GM18511 (cell line): ENCODE data around the gene TSPAN10.

Experiments used
- ATAC-seq: cut with Tn5 transposase; IDR thresholded peaks from one replicate; pipeline ENCODE4 v1.9.1; 2021; ENCODE audit warnings: mild to moderate bottlenecking, moderate library complexity; ENCODE audit not compliant: unreplicated experiment

The TSPAN10 gene

DNA sequence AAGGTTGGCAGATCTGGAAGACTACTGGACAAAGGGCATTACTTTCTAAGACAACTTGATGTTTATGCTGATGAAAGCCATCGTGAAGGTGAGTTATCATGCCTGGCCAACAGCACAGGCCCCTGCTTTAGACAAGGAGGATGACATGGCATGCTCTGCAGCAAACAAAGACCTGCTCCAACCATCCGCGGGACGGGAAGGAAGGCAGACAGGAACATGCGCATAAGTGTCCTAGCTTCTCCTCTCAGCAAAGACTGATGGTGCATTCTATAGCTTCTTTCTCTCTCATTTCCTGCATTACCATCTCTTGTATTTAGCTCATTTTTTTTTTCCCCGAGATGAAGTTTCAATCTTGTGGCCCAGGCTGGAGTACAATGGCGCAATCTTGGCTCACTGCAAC is 5.5 kb upstream of the TSPAN10 start:
- ATAC-seq: no peak

- ATAC-seq: no peak
Measured at GRCh38 chr17:81635431-81635830, 1.6 kb upstream of the TSPAN10 start.

DNA sequence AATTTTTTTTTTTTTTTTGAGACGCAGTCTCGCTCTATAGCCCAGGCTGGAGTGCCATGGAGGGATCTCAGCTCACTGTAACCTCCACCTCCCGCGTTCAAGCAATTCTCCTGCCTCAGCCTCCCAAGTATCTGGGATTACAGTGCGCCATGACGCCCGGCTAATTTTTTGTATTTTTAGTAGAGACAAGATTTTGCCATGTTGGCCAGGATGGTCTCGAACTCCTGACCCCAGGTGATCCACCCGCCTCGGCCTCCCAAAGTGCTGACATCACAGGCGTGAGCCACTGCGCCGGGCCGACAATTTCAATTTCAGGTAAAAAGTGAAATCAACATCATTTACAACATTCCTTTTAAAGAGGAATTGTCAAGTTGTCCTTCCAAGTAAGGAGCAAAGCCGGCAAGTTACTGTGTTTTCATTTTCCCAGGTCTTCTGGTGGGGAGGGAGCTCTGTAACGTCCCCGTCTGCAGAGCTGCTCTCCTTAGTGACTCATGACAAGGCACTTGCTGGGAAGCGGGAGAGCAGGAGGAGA is 957 bp upstream of the TSPAN10 start:
- ATAC-seq: no peak

DNA sequence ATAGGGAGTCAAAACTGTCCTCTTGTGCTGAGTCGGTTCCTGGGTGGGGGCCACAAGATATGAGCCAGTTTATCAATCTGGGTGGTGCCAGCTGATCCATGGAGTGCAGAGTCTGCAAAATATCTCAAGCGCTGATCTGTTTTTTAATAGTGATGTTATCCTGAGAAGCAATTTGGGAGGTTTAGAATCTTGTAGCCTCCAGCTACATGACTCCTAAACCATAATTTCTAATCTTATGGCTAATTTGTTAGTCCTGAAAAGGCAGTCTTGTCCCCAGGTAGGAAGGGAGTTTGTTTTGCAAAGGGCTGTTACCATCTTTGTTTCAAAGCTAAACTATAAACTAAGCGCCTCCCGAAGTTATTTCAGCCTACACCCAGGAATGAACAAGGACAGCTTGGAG is 1.7 kb downstream of the TSPAN10 start:
- no peak for ATAC-seq

DNA sequence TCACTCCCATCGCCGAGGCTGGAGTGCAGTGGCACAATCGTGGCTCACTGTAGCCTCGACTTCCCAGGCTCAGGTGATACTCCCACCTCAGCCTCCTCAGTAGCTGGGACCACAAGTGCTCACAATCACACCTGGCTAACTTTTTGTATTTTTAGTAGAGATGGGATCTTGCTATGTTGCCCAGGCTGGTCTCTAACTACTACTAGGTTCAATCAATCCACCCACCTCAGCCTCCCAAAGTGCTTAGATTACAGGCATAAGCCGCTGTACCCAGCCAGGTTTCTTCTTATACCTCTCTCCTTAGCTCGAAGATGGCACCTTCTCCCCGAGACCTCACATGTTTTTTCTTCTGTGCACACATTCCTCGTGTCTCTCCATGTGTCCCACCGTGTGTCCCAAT is 3.0 kb downstream of the TSPAN10 start:
- ATAC-seq: no peak

- ATAC-seq: no peak
Measured at GRCh38 chr17:81641825-81642489, 5.0 kb downstream of the TSPAN10 start.

GRCh38 chr17:81644496-81644895 is 7.5 kb downstream of the TSPAN10 start:
- no peak for ATAC-seq

DNA sequence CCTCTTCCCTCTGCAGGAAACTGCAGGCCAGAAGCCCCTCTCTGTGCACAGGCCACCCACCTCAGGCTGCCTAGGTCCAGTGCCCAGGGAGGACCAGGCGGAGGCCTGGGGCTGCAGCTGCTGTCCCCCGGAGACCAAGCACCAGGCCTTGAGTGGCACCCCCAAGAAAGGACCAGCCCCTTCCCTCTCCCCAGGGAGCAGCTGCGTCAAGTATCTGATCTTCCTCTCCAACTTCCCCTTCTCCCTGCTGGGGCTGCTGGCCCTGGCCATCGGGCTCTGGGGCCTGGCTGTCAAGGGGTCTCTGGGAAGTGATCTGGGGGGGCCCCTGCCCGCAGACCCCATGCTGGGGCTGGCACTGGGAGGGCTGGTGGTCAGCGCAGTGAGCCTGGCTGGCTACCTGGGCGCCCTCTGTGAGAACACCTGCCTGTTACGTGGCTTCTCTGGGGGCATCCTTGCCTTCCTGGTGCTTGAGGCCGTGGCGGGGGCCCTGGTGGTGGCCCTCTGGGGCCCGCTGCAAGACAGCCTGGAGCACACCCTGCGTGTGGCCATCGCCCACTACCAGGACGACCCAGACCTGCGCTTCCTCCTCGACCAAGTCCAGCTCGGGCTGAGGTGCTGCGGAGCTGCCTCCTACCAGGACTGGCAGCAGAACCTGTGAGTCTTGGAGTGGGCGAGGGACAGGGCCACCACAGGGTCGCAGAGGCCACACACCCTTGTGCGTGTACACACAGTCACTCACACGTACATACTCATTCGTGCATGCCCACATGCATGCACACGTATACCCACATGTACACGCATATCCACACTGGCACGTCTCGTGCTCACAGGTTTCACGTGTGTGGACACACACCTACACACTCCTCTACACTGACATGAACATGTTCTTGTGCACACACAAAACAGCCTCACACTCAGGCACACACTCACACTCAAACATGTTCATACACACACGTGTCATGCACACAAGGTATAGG is 8.3 kb downstream of the TSPAN10 start:
- no peak for ATAC-seq

GRCh38 chr17:81646869-81647600 is 10.0 kb downstream of the TSPAN10 start:
- no peak for ATAC-seq

GRCh38 chr17:81647640-81648012 is 10.6 kb downstream of the TSPAN10 start:
- ATAC-seq: no peak

GRCh38 chr17:81648013-81648706 is 11.2 kb downstream of the TSPAN10 start:
- ATAC-seq: no peak

- no peak for ATAC-seq
Measured at GRCh38 chr17:81648707-81649085, 11.7 kb downstream of the TSPAN10 start.

DNA sequence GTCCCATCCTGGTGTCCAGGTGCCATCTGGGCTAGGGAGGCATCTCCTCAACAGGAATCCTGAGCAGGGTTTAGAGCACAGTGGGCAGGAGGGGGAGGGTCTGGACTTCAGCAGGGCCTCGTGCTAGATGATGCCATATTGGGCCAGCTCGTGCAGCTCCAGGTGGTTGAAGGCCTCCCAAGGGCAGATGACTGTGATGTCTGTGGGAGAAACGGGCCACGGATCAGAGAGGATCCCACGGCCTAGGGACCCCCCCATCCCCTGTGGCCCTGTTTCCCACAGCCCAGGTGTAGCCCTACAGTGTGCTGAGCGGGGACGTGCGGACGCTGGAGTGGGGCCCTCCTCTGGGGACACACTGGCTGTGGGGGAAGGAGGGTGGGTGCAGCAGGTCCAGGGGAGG is 14.0 kb downstream of the TSPAN10 start:
- ATAC-seq: no peak

DNA sequence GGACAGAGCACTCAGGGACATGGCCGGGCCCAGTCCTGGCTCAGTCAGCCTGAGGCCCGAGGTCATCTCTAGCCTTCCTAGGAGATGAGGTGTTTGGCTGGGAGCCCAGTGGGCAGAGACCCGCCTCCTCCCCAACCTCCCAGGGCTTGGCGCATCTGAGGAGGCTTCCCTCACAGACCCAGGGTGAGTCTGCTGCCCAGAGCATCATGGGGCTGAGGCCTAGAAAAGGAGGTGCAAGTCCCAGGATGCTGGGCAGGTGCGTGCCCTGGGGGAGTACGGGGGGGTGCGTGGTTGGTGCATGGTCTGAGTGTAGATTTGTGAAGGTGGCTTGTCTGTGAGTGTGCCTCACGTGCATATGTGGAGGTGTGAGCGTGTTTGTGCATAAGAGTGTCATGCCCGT is 14.7 kb downstream of the TSPAN10 start:
- no peak for ATAC-seq

DNA sequence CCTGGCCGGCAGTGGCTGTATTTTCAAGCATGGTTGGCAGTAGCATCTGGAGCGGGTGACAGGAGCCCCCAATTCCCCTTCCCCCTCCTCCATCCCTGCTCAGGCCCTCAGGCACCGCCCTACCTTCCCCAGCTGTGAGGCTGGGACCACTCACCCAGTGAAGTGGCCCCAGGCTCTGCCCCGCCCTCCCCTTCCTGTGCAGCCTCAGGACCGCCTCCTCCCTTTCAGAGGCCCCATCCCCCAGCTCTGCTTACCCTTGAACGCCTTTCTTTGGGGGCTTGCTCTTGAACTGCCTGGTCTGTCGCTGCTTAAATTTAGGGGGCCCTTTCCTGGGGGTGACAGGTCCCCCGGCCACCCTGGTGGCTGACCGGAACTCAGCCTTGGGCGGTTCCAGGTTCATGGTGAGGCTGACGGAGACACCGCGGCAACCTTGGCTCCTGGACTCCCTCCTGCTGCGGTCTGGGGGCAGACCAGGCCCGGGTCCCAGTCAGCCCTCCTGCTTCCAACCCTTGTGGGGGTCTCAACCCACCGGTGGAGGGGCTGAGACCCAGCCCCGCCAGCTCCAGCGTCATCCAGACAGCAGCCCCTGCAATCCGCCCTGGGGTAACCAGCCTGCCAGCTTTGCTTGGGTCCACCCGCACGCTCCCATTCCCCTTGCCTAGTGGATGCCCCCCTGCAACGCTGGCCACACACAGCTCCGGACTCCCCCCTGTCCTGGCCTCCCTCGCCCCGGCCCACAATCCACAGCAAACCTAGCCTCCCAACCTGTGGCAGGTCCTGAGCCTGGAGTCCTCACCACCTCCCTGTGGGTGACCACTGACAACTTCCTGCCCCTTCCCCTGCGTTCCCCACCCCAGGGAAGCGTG is 16.1 kb downstream of the TSPAN10 start:
- ATAC-seq: no peak

DNA sequence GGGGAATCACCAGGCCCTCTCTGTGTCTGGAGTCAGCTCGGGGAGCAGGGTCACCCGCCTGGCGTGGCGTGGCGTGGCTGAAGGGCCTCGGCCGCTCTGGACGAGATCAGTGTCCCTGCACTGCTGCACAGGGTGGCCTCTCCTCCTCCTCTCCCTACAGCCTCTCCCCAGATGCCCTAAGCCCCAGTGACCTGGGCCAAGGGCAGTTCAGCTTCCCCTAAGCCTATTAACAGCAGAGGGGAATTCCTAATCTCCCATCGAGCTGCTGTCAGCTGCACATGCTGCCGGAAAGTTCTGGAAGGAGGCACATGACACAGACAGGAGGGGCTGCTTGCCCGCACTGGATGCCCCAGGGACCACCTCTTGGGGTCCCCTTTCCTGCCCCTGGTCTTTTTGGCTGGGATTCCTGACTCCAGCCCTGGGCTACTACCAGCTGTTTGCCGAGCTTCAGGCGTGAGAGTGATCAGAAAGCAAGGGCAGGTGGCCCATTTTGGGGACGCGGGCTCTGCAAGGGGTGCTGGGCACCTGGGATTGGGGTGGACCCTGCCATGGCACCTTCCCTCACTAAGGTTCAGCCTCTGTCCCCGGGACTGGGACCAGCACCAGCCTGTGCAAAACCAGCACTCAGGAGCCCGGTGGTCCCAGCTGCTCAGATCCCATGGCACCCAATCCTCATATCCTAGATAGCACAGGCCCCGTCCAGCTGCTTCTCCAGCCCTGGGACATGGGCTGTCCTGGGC is 18.6 kb downstream of the TSPAN10 start:
- no peak for ATAC-seq

DNA sequence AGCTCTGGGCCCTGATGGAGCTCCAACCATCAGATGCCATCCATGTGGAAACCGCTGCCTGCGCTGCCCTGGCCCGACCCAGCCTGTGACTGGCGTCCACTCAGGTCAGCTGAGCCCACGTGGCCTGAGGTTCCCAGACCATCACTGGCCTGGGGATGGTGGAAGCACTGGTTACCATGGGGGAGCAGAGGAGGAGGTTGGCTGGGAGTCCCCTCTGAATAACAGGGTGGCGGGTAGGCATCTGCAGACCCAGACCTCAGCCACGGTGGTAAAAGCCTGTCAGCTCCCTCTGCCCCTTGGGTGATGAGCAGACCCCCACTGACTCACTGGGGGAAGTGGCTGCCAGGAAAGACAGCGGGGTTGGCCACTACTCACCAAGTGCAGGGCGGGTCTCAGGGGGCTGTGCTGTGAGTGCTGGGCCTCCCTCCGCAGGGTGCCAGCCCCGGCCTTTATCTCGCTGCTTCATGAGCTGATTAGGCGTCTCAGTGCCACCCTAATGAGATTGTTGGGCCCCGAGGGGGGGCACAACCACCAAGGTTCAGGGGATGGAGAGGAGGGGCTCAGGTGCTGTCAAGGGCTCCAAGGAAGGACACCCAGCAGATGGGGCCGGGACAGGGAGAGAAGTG is 19.2 kb downstream of the TSPAN10 start, which contains the start of gene PDE6G:
Gene PDE6G, minus strand, starts transcription at position 425 of the 626 bp plus-strand sequence. CDS start 3,237 bp downstream, outside the sequence.
- ATAC-seq: no peak

GRCh38 chr17:81656835-81657234 is 19.8 kb downstream of the TSPAN10 start:
- ATAC-seq: no peak
